Activated CD4-positive, alpha-beta T cell treated with anti-CD3 and anti-CD28 coated beads for 4 hours (primary cell): ENCODE data around the gene PCNT.

Experiments used
- DNase-seq, 2 donors: peaks; one replicate each; pipeline ENCODE4 v3.0.0-alpha.2; 2020

PCNT gene

DNA sequence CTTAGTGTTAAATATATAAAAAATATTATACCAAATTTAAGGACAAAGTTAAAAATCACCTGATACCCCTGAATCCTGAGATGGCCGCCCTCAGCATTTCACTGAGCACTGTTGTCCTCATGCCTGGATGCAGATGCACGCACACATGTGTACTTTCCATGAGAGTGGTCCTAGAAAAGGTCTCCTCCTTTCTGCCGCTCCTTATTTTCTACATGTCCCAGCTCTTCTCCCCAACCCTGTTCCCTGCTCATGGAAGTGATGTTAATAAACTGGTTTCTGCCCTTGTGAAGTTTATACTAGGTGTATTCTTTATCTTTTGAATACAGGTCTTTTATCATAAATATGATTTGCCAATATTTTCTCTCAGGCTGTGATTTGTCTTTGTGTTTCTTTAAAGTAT is 167.6 kb downstream of the PCNT start:
- no peak for DNase-seq

DNA sequence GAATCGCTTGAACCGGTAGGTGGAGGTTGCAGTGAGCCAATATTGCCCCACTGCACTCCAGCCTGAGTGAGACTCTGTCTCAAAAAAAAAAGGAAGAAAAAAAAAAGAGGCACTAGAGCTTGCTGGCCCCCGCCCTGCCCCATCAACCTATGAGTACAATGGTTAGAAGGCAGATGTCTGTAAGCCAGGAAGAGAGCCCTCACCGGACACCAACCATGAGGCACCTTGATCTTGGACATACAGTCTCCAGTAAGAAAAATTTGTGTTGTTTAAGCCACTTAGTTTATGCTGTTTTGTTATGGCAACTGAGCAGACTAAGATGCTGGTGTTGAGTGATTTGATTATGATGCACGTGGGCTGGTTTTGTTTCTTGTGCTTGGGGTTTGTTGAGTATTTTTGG is 168.9 kb downstream of the PCNT start:
- no peak for DNase-seq

DNA sequence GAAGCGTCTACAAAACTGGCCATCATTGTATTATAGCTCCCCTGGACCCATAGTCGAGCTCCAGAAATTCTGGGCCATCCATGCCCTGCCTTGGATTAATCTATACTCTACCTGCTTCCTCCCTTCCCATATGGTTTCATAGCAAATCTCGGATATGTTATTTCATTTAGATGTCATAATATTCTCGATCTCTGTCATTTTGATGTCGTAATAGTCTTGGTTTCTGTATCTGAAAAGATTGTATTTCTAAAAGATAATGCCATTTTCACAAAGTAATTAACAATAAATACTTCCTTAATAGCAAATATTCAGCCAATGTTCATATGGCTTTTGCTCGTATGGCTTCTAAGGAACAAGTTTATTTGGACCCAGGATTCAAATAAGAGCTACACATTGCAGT is 169.9 kb downstream of the PCNT start:
- no peak for DNase-seq
